SU-DHL-6 (cell line): ENCODE results near the gene AGXT2.

Source experiments
- H2AFZ ChIP-seq: fragments of 200-600 bp; sonication (generic); 2 replicates; pipeline ENCODE4 v1.6.1; 2014; ENCODE audit warnings: low read depth, mild to moderate bottlenecking, moderate library complexity, mixed read lengths, antibody characterized with exemption, low read length; ENCODE audit not compliant: severe bottlenecking
- H3F3A ChIP-seq: fragments of 200-600 bp; shearing (Covaris generic); 2 replicates; pipeline ENCODE4 v1.6.0; 2016; ENCODE audit warnings: antibody characterized with exemption, mild to moderate bottlenecking; ENCODE audit not compliant: insufficient read depth
- H3K27ac ChIP-seq: fragments of 200-600 bp; sonication (generic); 2 replicates; pipeline ENCODE4 v1.5.1; 2016; ENCODE audit warnings: low read depth, mild to moderate bottlenecking, low read length, moderate library complexity, mixed read lengths
- H3K27me3 ChIP-seq: fragments of 200-600 bp; sonication (generic), shearing (Covaris generic); 2 replicates; pipeline ENCODE4 v1.6.0; 2014; ENCODE audit warnings: mild to moderate bottlenecking, low read length
- H3K36me3 ChIP-seq: fragments of 200-600 bp; sonication (generic); 2 replicates; pipeline ENCODE4 v1.6.1; 2014; ENCODE audit warnings: mild to moderate bottlenecking, low read length, mixed read lengths
- H3K4me2 ChIP-seq: fragments of 300-600, 200-600 bp; shearing (Covaris generic), sonication (generic); 2 replicates; pipeline ENCODE4 v1.6.0; 2014; ENCODE audit warnings: low read length, low read depth, mild to moderate bottlenecking; ENCODE audit not compliant: poor library complexity, severe bottlenecking
- H3K4me3 ChIP-seq: fragments of 200-600 bp; sonication (generic); 2 replicates; pipeline ENCODE4 v1.5.1; 2014; ENCODE audit warnings: antibody characterized with exemption, low read length, mild to moderate bottlenecking, mixed read lengths; ENCODE audit not compliant: insufficient read depth, poor library complexity, severe bottlenecking
- H3K79me2 ChIP-seq: fragments of 200-600 bp; sonication (generic); 2 replicates; pipeline ENCODE4 v1.6.1; 2014; ENCODE audit warnings: mild to moderate bottlenecking, low read length, moderate library complexity; ENCODE audit not compliant: insufficient read depth
- H3K9ac ChIP-seq: fragments of 200-600 bp; sonication (generic); 2 replicates; pipeline ENCODE4 v1.7.0; 2014; ENCODE audit warnings: mild to moderate bottlenecking, low read length
- H3K9me2 ChIP-seq: fragments of 200-600 bp; sonication (generic); replicated peaks from 2 replicates; pipeline ENCODE4 v1.6.1; 2014; ENCODE audit warnings: low read length; ENCODE audit not compliant: insufficient read depth
- H3K9me3 ChIP-seq: fragments of 200-600 bp; sonication (generic); 2 replicates; pipeline ENCODE4 v1.6.1; 2014; ENCODE audit warnings: low read length, mixed read lengths; ENCODE audit not compliant: insufficient read depth
- H4K20me1 ChIP-seq: fragments of 200-600 bp; sonication (generic); 2 replicates; pipeline ENCODE4 v1.6.1; 2014; ENCODE audit warnings: low read depth, mild to moderate bottlenecking, antibody characterized with exemption, low read length, moderate library complexity, mixed read lengths
- EZH2phosphoT487 ChIP-seq: fragments of 200-600 bp; sonication (generic), shearing (Covaris generic); conservative IDR thresholded peaks from 2 replicates; pipeline ENCODE4 v1.6.1; 2018; ENCODE audit warnings: mild to moderate bottlenecking, antibody characterized with exemption, low read length, moderate library complexity, mixed read lengths
- TF ChIP-seq, protein P1 (sequence below): fragments of 200-600 bp; sonication (generic); IDR thresholded peaks from one replicate; pipeline ENCODE4 v1.5.1; 2017; ENCODE audit warnings: antibody characterized with exemption, mild to moderate bottlenecking, low read length, moderate library complexity; ENCODE audit not compliant: insufficient read depth, poor library complexity, severe bottlenecking

Gene AGXT2

DNA sequence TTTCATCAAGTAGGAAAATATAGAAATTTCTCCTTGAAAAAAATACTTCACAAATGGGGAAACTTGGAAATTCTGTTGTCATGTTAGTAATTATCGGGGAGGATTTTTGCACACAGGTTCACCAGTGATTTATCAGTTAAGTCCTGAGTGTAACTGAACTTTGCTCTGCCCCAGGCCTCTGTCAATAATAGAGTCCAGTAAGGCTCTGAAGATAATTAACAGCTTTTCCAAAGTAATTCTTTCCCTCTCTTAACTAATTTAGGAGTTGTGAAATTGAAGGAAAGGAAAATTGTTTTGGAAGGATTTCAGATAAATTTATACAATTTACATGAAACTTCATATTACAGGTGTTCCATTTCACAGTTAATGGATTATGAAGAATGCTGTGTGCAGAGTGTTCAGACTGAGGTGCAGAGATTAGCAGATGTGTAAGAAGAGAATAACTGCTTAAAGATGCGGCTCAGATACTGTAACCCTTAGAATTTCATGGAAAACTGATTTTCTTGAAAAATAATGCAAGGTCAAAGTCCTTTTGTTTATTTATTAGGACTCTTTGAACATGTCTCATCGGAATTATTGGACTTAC, 2.9 kb upstream of the AGXT2 start:
- Histone ChIP-seq H3K4me3 (no peak overlapping the region), H2AFZ (no peak overlapping the region), H3F3A (no peaks in the 10 kb centered on the region), H3K27me3 (no peaks in the 10 kb centered on the region), H3K27ac (no peak overlapping the region), H3K79me2 (no peaks in the 10 kb centered on the region), H4K20me1 (no peaks in the 10 kb centered on the region), H3K36me3 (no peaks in the 10 kb centered on the region), H3K9ac (no peak overlapping the region), H3K4me2 (no peak overlapping the region), H3K9me2 (no peaks in the 10 kb centered on the region), H3K9me3 (no peaks in the 10 kb centered on the region)
- TF ChIP-seq EZH2phosphoT487, result no peak
- TF ChIP-seq, protein P1, sequence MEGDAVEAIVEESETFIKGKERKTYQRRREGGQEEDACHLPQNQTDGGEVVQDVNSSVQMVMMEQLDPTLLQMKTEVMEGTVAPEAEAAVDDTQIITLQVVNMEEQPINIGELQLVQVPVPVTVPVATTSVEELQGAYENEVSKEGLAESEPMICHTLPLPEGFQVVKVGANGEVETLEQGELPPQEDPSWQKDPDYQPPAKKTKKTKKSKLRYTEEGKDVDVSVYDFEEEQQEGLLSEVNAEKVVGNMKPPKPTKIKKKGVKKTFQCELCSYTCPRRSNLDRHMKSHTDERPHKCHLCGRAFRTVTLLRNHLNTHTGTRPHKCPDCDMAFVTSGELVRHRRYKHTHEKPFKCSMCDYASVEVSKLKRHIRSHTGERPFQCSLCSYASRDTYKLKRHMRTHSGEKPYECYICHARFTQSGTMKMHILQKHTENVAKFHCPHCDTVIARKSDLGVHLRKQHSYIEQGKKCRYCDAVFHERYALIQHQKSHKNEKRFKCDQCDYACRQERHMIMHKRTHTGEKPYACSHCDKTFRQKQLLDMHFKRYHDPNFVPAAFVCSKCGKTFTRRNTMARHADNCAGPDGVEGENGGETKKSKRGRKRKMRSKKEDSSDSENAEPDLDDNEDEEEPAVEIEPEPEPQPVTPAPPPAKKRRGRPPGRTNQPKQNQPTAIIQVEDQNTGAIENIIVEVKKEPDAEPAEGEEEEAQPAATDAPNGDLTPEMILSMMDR, result no peak

DNA sequence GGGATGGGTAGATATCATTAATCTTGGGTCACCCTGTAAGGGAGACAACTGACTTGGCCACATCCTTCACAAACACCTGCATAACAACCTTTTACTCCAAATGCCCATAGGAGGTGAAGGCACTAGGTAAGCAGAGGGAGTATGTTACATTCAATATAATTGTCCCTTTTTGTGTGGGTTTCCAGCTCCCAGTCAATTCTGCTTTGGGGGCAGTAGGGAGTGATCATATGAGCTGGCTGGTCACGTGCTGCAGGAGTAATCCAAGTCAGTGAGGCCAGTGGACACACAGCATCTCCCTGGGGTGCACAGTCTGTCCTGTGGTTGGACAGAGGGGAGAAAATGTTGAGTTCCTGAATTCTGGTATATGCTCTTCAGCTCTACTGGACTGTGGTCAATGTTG, 1.2 kb upstream of the AGXT2 start:
- no peak for TF ChIP-seq EZH2phosphoT487
- no peak overlapping the region for H3K4me2 ChIP-seq
- H3K9me3 ChIP-seq, result no peaks in the 10 kb centered on the region
- H3K79me2 ChIP-seq, result no peaks in the 10 kb centered on the region
- no peaks in the 10 kb centered on the region for H3K27me3 ChIP-seq
- H3K27ac ChIP-seq, result no peak overlapping the region
- H3K4me3 ChIP-seq, result no peak overlapping the region
- no peaks in the 10 kb centered on the region for H3K9me2 ChIP-seq
- no peaks in the 10 kb centered on the region for H3K36me3 ChIP-seq
- H3K9ac ChIP-seq, result no peak overlapping the region
- H2AFZ ChIP-seq, result no peak overlapping the region
- H3F3A ChIP-seq, result no peaks in the 10 kb centered on the region
- H4K20me1 ChIP-seq, result no peaks in the 10 kb centered on the region

DNA sequence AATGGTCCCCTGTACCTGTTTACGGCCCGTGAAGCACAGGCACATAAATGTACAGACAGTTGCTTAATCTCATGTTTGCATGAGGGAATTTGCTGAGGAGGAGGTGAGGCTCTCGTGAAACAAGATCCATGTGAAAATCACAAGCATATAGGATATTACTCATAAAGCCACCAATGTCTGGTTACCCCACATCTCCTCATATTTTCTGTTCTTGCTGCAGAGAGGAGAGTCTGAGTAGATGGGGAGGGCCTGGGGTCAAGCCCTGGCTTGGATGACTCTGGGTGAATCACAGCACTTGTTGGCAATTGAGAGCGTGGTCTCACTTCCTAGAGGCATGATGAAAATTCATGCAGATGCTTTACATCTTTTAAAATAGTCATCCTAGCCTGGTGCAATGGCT, 975 bp downstream of the AGXT2 start:
- H3K4me3 ChIP-seq, result no peak overlapping the region
- no peak overlapping the region for H3K27ac ChIP-seq
- H3K36me3 ChIP-seq, result no peaks in the 10 kb centered on the region

DNA sequence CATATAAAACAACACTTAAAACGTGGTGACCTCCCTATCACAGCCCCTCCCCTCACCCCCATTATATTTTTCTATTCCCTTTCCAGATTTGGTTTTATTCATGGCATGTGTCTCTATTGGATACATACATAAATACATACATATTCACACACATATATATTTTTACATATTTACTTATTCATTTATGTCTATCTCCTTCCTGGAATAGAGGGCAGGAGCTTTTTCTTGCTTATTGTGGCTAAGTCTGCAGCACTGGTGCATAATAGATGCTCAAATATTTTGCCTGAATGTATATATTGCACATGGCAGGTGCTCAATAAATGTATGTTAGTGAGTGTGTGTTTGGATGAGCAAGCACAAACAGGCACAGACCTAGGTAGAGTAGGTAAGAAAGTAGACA, 2.5 kb downstream of the AGXT2 start:
- Histone ChIP-seq H3K4me2 (no peak overlapping the region), H3K27me3 (no peaks in the 10 kb centered on the region), H4K20me1 (no peaks in the 10 kb centered on the region), H3K9me2 (no peaks in the 10 kb centered on the region), H3K36me3 (no peaks in the 10 kb centered on the region), H3K79me2 (no peaks in the 10 kb centered on the region), H3K9ac (no peak overlapping the region), H3F3A (no peaks in the 10 kb centered on the region), H3K27ac (no peak overlapping the region), H3K9me3 (no peaks in the 10 kb centered on the region), H3K4me3 (no peak overlapping the region), H2AFZ (no peak overlapping the region)
- TF ChIP-seq, protein P1, result no peak
- TF ChIP-seq EZH2phosphoT487, result no peak

More for the DNA sequence above, 975 bp downstream of the AGXT2 start:
- H3F3A ChIP-seq, result no peaks in the 10 kb centered on the region
- H3K27me3 ChIP-seq, result no peaks in the 10 kb centered on the region
- H2AFZ ChIP-seq, result no peak overlapping the region
- H3K9me3 ChIP-seq, result no peaks in the 10 kb centered on the region
- H3K79me2 ChIP-seq, result no peaks in the 10 kb centered on the region
- no peak for TF ChIP-seq EZH2phosphoT487
- TF ChIP-seq, protein P1, result no peak
- H3K4me2 ChIP-seq, result no peak overlapping the region
- no peak overlapping the region for H3K9ac ChIP-seq
- H3K9me2 ChIP-seq, result no peaks in the 10 kb centered on the region
- no peaks in the 10 kb centered on the region for H4K20me1 ChIP-seq
